ENCODE results near the gene CACNA2D1.

Gene CACNA2D1

GRCh38 chr7:82331234-82331633 lies 112.3 kb downstream of the CACNA2D1 start:
- no peak for DNase-seq

DNA sequence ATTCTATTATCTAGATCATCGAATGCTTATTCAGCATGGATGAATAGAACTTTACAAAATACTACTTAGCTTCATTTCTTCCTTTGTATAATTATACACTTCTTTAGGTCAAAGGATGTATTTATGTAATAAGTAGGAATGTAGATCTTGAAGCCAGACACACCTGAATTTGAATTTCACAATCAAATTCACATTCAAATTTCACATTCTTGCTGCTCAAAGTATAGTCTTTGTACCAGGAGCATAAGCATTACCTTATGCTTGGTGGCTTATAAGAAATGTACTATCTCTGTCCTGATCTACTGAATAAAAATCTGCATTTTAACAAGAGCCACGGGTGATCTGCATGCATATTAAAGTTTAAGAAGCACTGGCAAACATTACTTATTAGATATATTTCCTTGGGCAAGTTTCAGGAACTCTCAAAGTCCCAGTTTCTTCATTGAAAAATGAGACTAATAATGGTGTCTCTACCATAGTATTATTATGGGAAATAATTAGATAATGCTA lies 112.8 kb downstream of the CACNA2D1 start:
- DNase-seq, result no peak

- DNase-seq, result no peak
Observed at GRCh38 chr7:82327898-82328297, 115.7 kb downstream of the CACNA2D1 start.

- DNase-seq, result no peak
Observed at GRCh38 chr7:82325416-82325815, 118.2 kb downstream of the CACNA2D1 start.

- no peak for DNase-seq
Observed at GRCh38 chr7:82323806-82324205, 119.8 kb downstream of the CACNA2D1 start.

DNA sequence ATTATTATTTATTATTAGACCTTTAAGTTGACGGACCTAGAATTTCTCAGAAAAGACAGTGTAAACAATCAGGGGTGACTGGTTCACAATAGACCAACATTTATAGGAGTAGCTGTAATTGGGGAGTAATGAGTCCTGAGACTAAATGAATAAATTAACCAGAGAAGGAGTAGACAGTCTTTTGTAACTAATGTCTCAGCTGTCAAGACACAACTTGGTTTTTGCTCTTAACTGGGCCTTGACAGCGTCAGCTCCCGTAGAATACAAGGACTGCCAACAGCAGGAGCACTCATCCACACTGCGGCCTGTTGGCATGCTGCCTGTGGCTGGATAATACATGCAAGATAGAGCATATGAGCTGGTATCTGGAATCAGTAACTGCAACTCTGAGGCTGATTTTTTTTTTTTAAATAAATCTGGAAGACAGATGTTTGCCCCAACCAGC lies 123.9 kb downstream of the CACNA2D1 start:
- no peak for DNase-seq

DNA sequence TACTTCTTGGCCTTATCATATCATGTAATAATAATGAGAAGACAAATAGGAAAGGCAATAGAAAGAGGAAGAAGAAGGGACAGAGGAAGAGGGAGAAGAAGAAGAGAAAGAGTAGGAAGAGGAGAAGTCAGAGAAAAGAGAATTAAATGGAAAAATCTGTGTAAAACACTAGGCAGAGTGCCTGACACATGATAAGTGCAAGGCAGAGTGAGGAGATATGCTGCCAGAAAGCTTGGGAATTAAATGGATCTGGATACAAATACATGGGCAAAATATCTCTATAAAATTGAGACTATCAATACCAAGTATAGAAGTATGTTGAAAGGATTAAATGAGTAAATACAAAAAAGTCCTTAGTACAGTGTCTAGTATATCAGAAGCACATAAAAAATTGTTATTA lies 124.8 kb downstream of the CACNA2D1 start:
- DNase-seq, result no peak

GRCh38 chr7:82317760-82318159 lies 125.8 kb downstream of the CACNA2D1 start:
- DNase-seq, result no peak

DNA sequence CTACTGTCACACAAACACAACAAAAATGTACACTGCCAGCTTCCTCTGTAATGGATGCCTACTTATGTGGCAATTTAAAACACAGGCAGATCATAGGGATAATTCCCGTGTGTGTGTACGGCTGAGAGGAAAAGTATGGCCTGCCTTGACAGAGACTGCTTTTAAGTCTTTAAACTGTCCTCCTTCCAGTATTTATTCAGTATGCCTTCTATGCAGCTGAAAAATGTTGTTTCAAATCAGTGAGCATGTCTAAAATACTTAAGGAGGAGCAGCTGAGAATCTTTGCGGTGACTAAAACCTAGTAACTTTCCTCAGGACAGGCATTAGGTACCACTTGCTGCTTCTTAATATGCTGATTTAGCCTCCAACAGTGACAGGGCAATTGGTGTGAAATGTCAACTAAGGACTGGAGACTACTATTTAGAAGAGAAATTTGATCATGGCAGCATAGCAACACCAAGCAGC lies 126.3 kb downstream of the CACNA2D1 start:
- DNase-seq, result no peak

GRCh38 chr7:82313269-82313668 lies 130.3 kb downstream of the CACNA2D1 start:
- no peak for DNase-seq

- no peak for DNase-seq
Observed at GRCh38 chr7:82312646-82313045, 130.9 kb downstream of the CACNA2D1 start.

- no peak for DNase-seq
Observed at GRCh38 chr7:82305347-82306005, 138.1 kb downstream of the CACNA2D1 start.

DNA sequence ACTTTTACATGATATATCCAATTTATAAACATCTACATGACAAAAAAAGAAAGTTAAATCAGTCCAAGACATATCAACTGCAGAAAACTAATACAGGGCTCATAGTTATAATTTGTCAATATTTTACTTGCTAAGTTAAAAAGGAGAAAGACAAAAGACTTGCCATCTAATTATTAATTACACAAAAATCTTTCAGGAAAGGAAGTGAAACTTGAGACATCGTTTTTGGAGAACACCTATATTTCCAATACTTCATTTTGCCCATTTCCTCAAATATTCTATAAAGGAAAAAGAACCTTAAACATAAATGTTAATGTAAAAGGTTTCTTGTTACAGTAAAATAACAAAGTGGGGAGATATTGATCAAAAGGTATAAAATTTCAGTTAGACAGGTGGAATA lies 148.7 kb downstream of the CACNA2D1 start:
- DNase-seq, result no peak

- DNase-seq, result no peak
Observed at GRCh38 chr7:82294382-82294784, 149.2 kb downstream of the CACNA2D1 start.

- no peak for DNase-seq
Observed at GRCh38 chr7:82293467-82293866, 150.1 kb downstream of the CACNA2D1 start.

GRCh38 chr7:82291931-82292330 lies 151.6 kb downstream of the CACNA2D1 start:
- no peak for DNase-seq

DNA sequence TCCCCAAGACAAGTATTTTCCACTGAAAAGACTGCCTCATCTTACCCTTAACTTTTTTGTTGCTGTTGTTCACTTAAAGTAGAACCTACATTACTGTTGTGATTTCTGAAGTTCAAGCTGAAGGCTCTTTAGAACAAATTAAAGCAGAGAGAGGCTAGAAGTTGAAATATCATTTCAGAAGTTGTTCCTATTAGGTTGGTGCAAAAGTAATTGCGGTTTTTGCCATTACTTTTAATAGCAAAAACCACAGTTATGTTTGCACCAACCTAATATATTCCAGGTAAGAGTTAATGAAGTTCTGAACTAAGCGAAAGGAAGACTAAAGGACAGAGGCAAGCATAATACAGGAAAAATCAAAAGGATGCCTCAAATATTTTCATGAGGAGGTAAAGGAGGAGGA lies 153.7 kb downstream of the CACNA2D1 start:
- DNase-seq, result no peak

DNA sequence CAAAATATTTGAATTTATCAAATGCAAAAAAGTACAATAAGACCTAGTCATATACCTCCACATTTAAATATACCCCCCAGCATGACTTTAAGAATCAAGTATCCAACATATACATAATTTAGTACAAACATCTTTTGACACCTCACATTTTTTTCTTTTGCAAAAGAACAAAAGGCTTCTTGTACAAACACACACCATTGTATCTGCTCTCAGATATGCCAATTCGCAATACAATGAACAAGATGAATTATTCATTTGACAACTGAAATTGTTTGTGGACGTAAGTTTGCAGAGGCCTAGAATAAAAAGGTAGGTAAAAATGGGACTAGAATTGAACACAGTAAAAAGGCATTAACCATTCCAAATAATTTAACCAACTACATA lies 154.4 kb downstream of the CACNA2D1 start:
- no peak for DNase-seq

DNA sequence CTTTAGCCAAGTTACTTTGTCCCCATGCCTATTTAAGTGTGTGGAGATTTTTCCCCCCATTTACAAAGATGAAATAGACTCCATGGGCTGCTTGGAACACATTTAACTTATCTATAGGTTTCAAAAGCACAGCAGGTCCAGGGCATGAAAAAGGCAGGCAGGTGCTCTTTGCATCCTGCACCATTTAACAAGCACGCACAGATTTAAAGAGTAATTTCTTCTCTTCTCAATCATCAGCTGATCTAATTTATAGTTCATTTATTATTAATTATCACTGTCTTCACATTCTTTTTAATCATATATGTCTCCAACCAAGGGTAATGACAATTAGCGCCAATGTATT lies 156.8 kb downstream of the CACNA2D1 start:
- no peak for DNase-seq

- DNase-seq, result no peak
Observed at GRCh38 chr7:82286096-82286797, 157.3 kb downstream of the CACNA2D1 start.

DNA sequence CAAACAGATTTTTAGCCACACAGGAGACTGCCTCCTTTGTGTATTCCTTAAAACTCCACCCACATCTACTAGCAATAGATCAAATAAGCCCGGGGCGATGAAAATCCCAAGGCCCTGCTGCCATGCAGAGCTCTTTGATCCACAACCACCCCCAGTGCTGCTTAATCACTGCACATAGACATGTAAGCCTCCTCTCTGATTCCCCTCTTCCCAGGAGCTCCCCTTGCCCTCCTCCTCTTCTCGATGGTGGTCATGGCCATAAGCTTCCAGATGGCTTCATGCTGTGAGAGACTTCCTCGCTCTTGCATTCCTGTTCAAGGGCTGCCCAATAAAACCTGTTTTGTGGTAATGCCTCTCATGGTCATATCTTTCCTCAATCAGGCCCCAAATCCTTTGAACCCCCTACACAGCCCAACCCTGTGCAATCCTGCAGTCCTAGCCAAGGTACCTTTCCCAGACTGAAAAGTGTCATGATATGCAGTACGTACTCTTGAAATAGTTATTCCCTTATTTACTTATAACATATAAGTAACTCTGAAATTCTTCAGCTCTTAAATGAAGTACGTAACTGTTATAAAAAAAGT lies 158.5 kb downstream of the CACNA2D1 start:
- DNase-seq, result no peak

- no peak for DNase-seq
Observed at GRCh38 chr7:82275342-82275741, 168.2 kb downstream of the CACNA2D1 start.

DNA sequence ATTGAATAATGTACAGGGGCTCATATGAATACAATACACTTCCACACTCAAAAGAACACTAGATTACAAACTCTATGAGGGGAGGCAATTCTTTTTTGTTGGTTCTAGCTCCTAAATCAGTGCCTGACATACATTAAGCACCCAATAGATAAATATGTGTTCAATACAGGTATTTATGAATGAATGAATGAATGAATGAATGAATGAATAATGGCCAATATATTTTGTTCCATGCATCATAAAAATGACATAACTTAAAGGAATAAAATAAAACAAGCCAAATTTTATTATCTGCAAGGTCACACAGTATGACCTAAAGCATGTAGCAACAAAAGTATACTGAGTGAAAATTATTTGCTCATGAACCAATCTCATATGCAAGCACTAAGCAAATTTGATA lies 168.9 kb downstream of the CACNA2D1 start:
- no peak for DNase-seq

DNA sequence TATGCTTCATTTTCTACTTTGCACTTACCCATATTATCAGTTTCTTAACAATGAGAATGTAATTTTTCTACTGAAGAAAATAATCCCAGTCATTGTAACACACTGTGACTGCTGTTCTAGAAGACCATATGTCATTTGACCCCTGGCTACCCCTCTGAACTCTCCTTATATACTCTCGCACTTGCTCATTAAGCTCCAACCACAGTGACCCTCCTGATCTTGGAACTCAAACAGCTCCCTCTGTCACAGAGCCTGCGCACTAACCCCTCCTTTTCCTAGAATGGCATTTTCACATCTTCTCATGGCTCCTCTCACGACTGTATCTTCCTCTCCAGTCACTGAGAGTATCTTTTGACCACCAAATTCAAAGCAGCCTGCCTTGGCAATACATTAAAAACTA lies 169.7 kb downstream of the CACNA2D1 start:
- DNase-seq, result no peak

Data from GF-D8 (cell line).